Glutamatergic neuron (in vitro differentiated cells): ENCODE data around the gene FXR1. TPM values are rescaled to one million over a fixed set of nuclear protein-coding genes. Genes with fewer than 3 reads are reported as not detected.

ENCODE experiments used
- DNase-seq: peaks from one replicate; pipeline ENCODE4 v3.0.0; 2022
- H3K27ac Mint-ChIP-seq: one replicate; pipeline ENCODE4 v1.8.0; 2020; ENCODE audit warnings: mild to moderate bottlenecking, mixed read lengths, inconsistent platforms; ENCODE audit not compliant: unreplicated experiment
- H3K27me3 Mint-ChIP-seq: one replicate; pipeline ENCODE4 v1.8.0; 2020; ENCODE audit warnings: mild to moderate bottlenecking, moderate library complexity, mixed read lengths, inconsistent platforms; ENCODE audit not compliant: unreplicated experiment
- H3K36me3 Mint-ChIP-seq: one replicate; pipeline ENCODE4 v1.8.0; 2020; ENCODE audit warnings: mild to moderate bottlenecking, mixed read lengths, inconsistent platforms; ENCODE audit not compliant: unreplicated experiment
- H3K4me1 Mint-ChIP-seq: one replicate; pipeline ENCODE4 v1.8.0; 2020; ENCODE audit warnings: mild to moderate bottlenecking, low read depth, mixed read lengths, inconsistent platforms; ENCODE audit not compliant: unreplicated experiment
- H3K4me3 Mint-ChIP-seq: one replicate; pipeline ENCODE4 v1.8.0; 2020; ENCODE audit warnings: mild to moderate bottlenecking, mixed read lengths, inconsistent platforms; ENCODE audit not compliant: unreplicated experiment
- H3K9me3 Mint-ChIP-seq: one replicate; pipeline ENCODE4 v1.8.0; 2020; ENCODE audit warnings: mild to moderate bottlenecking, moderate library complexity, mixed read lengths, inconsistent platforms; ENCODE audit not compliant: unreplicated experiment
- total RNA-seq: library from RNA; stranded (reverse); fragmentation: NEBNext Ultra II Directional; extraction: Animal tissue kit (Norgen Biotek cat#: 25700); gene quantifications from one replicate; pipeline ENCODE4 v1.2.1, GENCODE V29; 2021; ENCODE audit not compliant: unreplicated experiment
- TF ChIP-seq, protein P1 (sequence below): fragments of 200-600 bp; sonication (generic); IDR thresholded peaks from one replicate; pipeline ENCODE4 v1.5.0; 2021; ENCODE audit not compliant: partially characterized antibody, unreplicated experiment

Gene FXR1
- total RNA-seq, 1 donor from 2014 or later, result 189 TPM

DNA sequence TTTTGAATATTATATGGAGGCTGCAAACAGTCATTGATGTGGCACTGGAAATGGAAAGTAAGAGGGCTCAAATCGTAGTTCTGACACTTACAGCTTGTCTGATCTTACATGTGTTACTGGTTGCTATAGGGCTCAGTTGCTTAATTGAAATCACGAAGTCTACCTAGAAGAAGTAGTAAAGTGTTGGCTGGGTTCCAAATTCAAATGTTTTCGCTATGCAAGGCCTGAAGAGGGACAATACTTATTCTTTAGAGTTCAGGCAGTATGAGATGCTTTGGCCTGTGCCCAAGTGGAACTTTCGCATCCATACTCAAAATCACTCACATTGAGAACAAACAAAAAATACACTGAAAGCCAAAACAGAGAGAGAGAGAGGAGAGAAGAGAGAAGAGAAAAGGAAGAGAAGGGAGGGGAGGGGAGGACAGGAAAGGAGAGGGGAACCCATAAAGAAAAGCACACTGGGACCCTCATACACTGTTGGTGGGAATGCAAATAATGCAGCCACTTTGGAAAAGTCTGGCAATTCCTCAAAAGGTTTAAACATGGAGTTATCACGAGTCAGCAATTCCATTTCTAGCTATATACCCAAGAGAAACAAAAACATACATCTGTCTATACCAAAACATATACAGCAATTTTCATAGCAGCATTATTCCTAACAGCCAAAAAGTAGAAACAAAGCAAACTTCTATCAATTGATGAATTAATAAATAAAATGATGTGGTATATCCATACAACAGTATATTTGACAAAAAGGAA is 2.9 kb upstream of the FXR1 start:
- Mint-ChIP-seq H3K4me1 (peaks cover 5% of the 10 kb centered on the region), H3K36me3 (no peaks in the 10 kb centered on the region), H3K27me3 (peaks cover 2% of the 10 kb centered on the region), H3K4me3 (no peak overlapping the region), H3K9me3 (peaks cover 16% of the 10 kb centered on the region), H3K27ac (no peak overlapping the region)
- TF ChIP-seq, protein P1, sequence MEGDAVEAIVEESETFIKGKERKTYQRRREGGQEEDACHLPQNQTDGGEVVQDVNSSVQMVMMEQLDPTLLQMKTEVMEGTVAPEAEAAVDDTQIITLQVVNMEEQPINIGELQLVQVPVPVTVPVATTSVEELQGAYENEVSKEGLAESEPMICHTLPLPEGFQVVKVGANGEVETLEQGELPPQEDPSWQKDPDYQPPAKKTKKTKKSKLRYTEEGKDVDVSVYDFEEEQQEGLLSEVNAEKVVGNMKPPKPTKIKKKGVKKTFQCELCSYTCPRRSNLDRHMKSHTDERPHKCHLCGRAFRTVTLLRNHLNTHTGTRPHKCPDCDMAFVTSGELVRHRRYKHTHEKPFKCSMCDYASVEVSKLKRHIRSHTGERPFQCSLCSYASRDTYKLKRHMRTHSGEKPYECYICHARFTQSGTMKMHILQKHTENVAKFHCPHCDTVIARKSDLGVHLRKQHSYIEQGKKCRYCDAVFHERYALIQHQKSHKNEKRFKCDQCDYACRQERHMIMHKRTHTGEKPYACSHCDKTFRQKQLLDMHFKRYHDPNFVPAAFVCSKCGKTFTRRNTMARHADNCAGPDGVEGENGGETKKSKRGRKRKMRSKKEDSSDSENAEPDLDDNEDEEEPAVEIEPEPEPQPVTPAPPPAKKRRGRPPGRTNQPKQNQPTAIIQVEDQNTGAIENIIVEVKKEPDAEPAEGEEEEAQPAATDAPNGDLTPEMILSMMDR, result no peak
- DNase-seq, result no peak

DNA sequence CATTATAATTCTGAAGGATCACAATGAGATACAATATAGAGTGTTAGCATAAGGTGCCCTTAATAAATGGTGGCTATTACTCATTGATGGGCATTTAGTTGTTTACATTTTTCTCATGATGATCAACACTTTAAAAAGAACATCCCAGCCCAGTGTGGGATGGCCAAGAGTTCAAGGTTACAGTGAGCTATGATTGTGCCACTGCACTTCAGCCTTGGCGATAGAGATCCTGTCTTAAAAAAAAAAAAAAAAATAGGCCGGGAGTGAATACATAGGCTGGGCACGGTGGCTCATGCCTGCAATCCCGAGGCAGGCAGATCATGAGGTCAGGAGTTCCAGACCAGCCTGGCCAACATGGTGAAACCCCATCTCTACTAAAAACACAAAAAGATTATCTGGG is 1.6 kb upstream of the FXR1 start:
- no peak overlapping the region for H3K4me3 Mint-ChIP-seq
- H3K27me3 Mint-ChIP-seq, result peaks cover 4% of the 10 kb centered on the region
- H3K4me1 Mint-ChIP-seq, result peaks cover 17% of the 10 kb centered on the region
- no peak for DNase-seq
- H3K36me3 Mint-ChIP-seq, result no peaks in the 10 kb centered on the region
- peaks cover 20% of the 10 kb centered on the region for H3K9me3 Mint-ChIP-seq
- H3K27ac Mint-ChIP-seq, result no peak overlapping the region
- TF ChIP-seq, protein P1, result no peak

DNA sequence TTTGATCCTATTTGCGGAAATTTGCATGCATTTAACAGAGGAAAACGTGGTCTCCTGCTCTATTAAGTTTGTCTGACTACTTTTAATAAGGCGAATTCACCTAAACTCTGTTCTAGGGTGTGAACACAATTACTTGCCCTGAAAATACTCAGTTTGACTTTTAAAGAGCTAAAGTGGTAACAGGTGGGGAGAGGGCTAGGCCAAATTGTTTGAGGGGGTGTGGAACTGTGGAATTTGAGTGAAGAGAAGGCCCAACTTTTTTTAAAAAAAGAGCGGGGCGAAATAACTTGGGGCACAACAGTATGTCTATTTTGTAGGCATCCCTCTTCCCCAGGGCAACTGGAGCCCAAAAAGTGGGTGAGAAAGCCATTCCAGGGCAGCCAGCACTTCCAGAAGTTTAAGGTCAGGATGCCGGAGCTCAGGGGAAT is 580 bp upstream of the FXR1 start:
- TF ChIP-seq, protein P1, result no peak
- Mint-ChIP-seq H3K4me3 (peak overlapping the region; percentile 99), H3K36me3 (no peaks in the 10 kb centered on the region), H3K9me3 (peaks cover 20% of the 10 kb centered on the region), H3K27me3 (peaks cover 4% of the 10 kb centered on the region), H3K27ac (peak overlapping the region; percentile 98), H3K4me1 (peaks cover 19% of the 10 kb centered on the region)
- no peak for DNase-seq

DNA sequence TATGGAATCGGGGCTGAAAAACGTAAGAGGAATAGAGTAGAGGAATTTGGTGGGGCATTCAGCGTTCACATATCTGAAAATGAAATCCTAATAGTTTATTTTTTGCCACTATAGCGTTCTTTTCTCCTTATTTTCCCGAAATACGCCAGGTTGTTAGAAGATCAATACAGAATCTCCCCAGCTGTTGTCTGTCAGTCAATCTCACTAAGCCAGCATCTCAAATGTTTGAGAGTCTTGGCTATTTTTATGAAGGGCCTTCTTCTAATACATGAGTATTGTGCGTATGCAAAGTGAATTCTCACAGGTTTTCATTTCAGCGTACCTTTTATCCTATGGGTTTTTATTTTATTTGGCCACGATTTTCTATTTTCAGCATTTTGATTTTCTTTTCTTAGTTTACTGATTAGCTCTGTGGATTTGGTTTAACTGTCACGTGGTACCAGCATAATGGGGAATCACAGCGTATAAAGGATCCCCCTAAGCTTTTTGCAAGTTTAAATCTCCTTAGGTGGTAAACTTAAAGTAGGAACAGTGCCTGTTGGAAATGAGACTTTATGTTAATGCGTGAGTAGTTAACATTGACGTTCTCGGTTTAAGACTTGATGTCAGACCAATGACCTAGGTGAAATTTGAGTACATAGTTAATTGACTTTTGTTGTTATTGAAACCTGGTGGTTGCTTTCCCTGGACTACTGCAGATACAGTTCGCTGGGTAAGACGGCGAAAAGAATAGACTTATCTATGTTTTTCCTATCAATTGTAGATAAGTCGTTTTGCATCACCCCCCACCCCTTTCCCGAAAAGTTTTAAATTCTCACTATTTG is 1.3 kb downstream of the FXR1 start:
- TF ChIP-seq, protein P1, result no peak
- peak overlapping the region; percentile 98 for H3K27ac Mint-ChIP-seq
- H3K36me3 Mint-ChIP-seq, result no peaks in the 10 kb centered on the region
- peaks cover 24% of the 10 kb centered on the region for H3K4me1 Mint-ChIP-seq
- no peak for DNase-seq
- peaks cover 19% of the 10 kb centered on the region for H3K9me3 Mint-ChIP-seq
- peak overlapping the region; percentile 99 for H3K4me3 Mint-ChIP-seq
- H3K27me3 Mint-ChIP-seq, result peaks cover 4% of the 10 kb centered on the region

DNA sequence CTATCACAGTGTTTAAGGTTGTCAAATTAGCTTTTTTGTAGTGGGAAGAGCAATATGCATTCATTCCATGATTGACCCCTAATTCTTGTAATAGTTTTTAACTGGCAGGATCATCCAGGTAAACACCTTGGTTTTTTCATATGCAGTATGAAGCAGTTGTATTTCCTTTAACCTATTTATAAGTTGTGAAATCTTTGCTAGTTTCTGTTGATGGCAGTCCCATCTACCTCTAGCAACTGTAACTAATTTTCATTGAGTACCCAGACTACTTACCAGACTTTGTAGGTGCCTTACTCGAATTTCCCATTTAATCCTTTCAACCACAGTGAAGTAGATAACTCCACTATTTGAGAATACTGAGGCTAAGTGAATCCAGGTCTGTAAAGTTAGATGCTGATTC is 6.1 kb downstream of the FXR1 start:
- Mint-ChIP-seq H3K27me3 (peaks cover 4% of the 10 kb centered on the region), H3K9me3 (peaks cover 9% of the 10 kb centered on the region), H3K36me3 (no peaks in the 10 kb centered on the region), H3K4me3 (no peak overlapping the region), H3K4me1 (peaks cover 26% of the 10 kb centered on the region), H3K27ac (no peak overlapping the region)
- DNase-seq, result no peak
- TF ChIP-seq, protein P1, result no peak
